Measurements from ENCODE around the gene RING1. TPM values are rescaled to one million over a fixed set of nuclear protein-coding genes. Genes with fewer than 3 reads are reported as not detected.

RING1 gene
- total RNA-seq, 1 donor from 2014 or later = 30.8 TPM

DNA sequence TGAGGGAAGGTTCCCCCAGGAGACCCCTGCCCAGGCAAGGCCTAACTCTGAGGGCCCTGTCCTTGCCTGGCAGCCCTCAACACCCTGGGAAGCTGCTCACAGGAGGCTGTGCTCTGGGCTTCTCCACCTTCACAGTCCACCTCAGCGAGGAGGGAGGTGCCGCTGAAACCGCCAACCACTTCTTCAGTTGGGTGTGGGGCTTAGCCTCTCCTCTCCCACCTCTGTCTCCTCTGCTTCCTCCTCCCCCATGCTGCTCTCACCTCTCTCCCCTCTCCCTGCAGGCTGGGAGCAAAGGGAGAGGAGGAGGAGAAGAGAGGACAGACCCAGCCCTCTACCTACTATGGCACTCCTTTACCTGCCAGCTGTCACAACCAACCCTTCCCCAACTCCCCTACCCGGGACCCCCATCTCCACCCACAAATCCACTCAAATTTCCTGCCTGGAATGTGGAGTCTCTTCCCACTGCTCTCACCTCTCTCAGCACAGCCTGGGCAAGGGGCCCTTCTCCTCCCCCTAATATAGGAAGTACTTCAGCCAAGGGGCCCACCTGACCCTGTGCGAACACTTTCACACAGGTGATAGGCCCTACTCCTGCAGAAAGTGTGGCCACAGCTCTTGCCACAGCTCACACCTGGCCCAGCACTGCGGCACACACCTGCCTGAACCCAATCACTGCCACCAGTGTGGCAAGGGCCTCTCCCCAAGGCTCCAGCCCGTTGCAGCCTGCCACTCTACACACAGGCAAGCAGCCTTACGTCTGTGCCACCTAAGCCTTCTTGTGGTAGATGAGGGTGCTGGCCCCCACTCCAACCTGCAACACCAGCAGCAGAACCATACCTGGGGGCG is 7.2 kb downstream of the RING1 start:
- Mint-ChIP-seq H3K27me3 (ENCODE audit: low read depth, unreplicated experiment) (peaks cover 41% of the 10 kb centered on the region), H3K4me1 (ENCODE audit: low read depth, unreplicated experiment) (peaks cover 6% of the 10 kb centered on the region), H3K36me3 (ENCODE audit: low read depth, unreplicated experiment) (peaks cover 4% of the 10 kb centered on the region), H3K27ac (ENCODE audit: unreplicated experiment) (no peak overlapping the region), H3K9me3 (ENCODE audit: unreplicated experiment) (peaks cover 2% of the 10 kb centered on the region), H3K4me3 (ENCODE audit: unreplicated experiment) (no peak overlapping the region)
- Histone ChIP-seq H2AFZ (ENCODE audit: low read depth, low read length) (no peak overlapping the region), H3K4me3 (ENCODE audit: insufficient read depth, low read depth, low read length) (no peak overlapping the region), H3K4me2 (ENCODE audit: low read length) (no peak overlapping the region), H4K20me1 (ENCODE audit: insufficient read depth, low read length) (no peaks in the 10 kb centered on the region), H3K9me3 (ENCODE audit: insufficient read depth, low read depth, low read length) (no peaks in the 10 kb centered on the region), H3K27ac (ENCODE audit: low read depth, low read length) (no peak overlapping the region), H3K36me3 (ENCODE audit: insufficient read depth, low read length) (peaks cover 5% of the 10 kb centered on the region), H3K79me2 (ENCODE audit: insufficient read depth, low read length) (no peaks in the 10 kb centered on the region), H3K9ac (ENCODE audit: low read length) (no peak overlapping the region), H3K4me1 (ENCODE audit: insufficient read depth, low read length) (peaks cover 4% of the 10 kb centered on the region), H3K27me3 (ENCODE audit: insufficient read depth, low read length) (no peaks in the 10 kb centered on the region)
- TF ChIP-seq CTCF (IDR thresholded peaks at IDR 0.05; ENCODE audit: insufficient read depth, low read depth, low read length) (no peak), EZH2 (IDR thresholded peaks at IDR 0.05; ENCODE audit: insufficient read depth, low read length) (no peak)
- FAIRE-seq (no peak), DNase-seq (ENCODE audit: low read depth) (no peak)

- H3K9me3 ChIP-seq (ENCODE audit: insufficient read depth, low read depth, low read length) = no peaks in the 10 kb centered on the region
- H3K27ac ChIP-seq (ENCODE audit: low read depth, low read length) = no peak overlapping the region
- H3K27me3 ChIP-seq (ENCODE audit: insufficient read depth, low read length) = no peaks in the 10 kb centered on the region
- no peaks in the 10 kb centered on the region for H4K20me1 ChIP-seq (ENCODE audit: insufficient read depth, low read length)
- no peak overlapping the region for H3K9ac ChIP-seq (ENCODE audit: low read length)
- H3K79me2 ChIP-seq (ENCODE audit: insufficient read depth, low read length) = no peaks in the 10 kb centered on the region
- FAIRE-seq (no peak), DNase-seq (ENCODE audit: low read depth) (no peak)
- H3K4me1 ChIP-seq (ENCODE audit: insufficient read depth, low read length) = peaks cover 4% of the 10 kb centered on the region
- no peak overlapping the region for H3K4me3 Mint-ChIP-seq (ENCODE audit: unreplicated experiment)
- H2AFZ ChIP-seq (ENCODE audit: low read depth, low read length) = no peak overlapping the region
- H3K4me2 ChIP-seq (ENCODE audit: low read length) = no peak overlapping the region
- H3K4me3 ChIP-seq (ENCODE audit: insufficient read depth, low read depth, low read length) = no peak overlapping the region
- no peak overlapping the region for H3K27ac Mint-ChIP-seq (ENCODE audit: unreplicated experiment)
- no peak for TF ChIP-seq EZH2 (IDR thresholded peaks at IDR 0.05; ENCODE audit: insufficient read depth, low read length)
- TF ChIP-seq CTCF (IDR thresholded peaks at IDR 0.05; ENCODE audit: insufficient read depth, low read depth, low read length) = no peak
- H3K9me3 Mint-ChIP-seq (ENCODE audit: unreplicated experiment) = peaks cover 2% of the 10 kb centered on the region
- peaks cover 41% of the 10 kb centered on the region for H3K27me3 Mint-ChIP-seq (ENCODE audit: low read depth, unreplicated experiment)
- peaks cover 6% of the 10 kb centered on the region for H3K4me1 Mint-ChIP-seq (ENCODE audit: low read depth, unreplicated experiment)
- H3K36me3 Mint-ChIP-seq (ENCODE audit: low read depth, unreplicated experiment) = peaks cover 2% of the 10 kb centered on the region
- no peaks in the 10 kb centered on the region for H3K36me3 ChIP-seq (ENCODE audit: insufficient read depth, low read length)
These were observed 7.9 kb downstream of the RING1 start for GRCh38 chr6:33216117-33216649.

GRCh38 chr6:33217246-33217645 is 8.9 kb downstream of the RING1 start:
- Histone ChIP-seq H3K9me3 (ENCODE audit: insufficient read depth, low read depth, low read length) (no peaks in the 10 kb centered on the region), H3K79me2 (ENCODE audit: insufficient read depth, low read length) (no peaks in the 10 kb centered on the region), H3K4me3 (ENCODE audit: insufficient read depth, low read depth, low read length) (no peak overlapping the region), H3K4me1 (ENCODE audit: insufficient read depth, low read length) (peaks cover 4% of the 10 kb centered on the region), H3K4me2 (ENCODE audit: low read length) (no peak overlapping the region), H3K9ac (ENCODE audit: low read length) (no peak overlapping the region), H2AFZ (ENCODE audit: low read depth, low read length) (no peak overlapping the region), H3K36me3 (ENCODE audit: insufficient read depth, low read length) (no peaks in the 10 kb centered on the region), H3K27ac (ENCODE audit: low read depth, low read length) (no peak overlapping the region), H4K20me1 (ENCODE audit: insufficient read depth, low read length) (no peaks in the 10 kb centered on the region), H3K27me3 (ENCODE audit: insufficient read depth, low read length) (peaks cover 3% of the 10 kb centered on the region)
- Mint-ChIP-seq H3K4me1 (ENCODE audit: low read depth, unreplicated experiment) (peaks cover 6% of the 10 kb centered on the region), H3K4me3 (ENCODE audit: unreplicated experiment) (no peak overlapping the region), H3K27me3 (ENCODE audit: low read depth, unreplicated experiment) (peaks cover 49% of the 10 kb centered on the region), H3K36me3 (ENCODE audit: low read depth, unreplicated experiment) (peaks cover 2% of the 10 kb centered on the region), H3K9me3 (ENCODE audit: unreplicated experiment) (peaks cover 4% of the 10 kb centered on the region), H3K27ac (ENCODE audit: unreplicated experiment) (no peak overlapping the region)
- TF ChIP-seq CTCF (IDR thresholded peaks at IDR 0.05; ENCODE audit: insufficient read depth, low read depth, low read length) (no peak), EZH2 (IDR thresholded peaks at IDR 0.05; ENCODE audit: insufficient read depth, low read length) (no peak)
- no peak for DNase-seq (ENCODE audit: low read depth)
- FAIRE-seq = no peak

Measured in astrocyte (in vitro differentiated cells and primary cell).